GM10248 (cell line): ENCODE measurements around the gene KPNA2.

Experiments used
- CTCF ChIA-PET: fragments of 300-600 bp; sonication (Branson Sonifier 250); formaldehyde crosslinking; extraction: SDS; loops from one replicate; lab custom pipeline; 2021; ENCODE audit warnings: antibody characterized with exemption; lab: Yijun Ruan, JAX
- POLR2A ChIA-PET: fragments of 350-650 bp; sonication (Branson Sonifier 250); formaldehyde crosslinking; extraction: SDS; loops from one replicate; lab custom pipeline; 2020; ENCODE audit warnings: antibody characterized with exemption; lab: Yijun Ruan, JAX
- DNase-seq: peaks from one replicate; pipeline ENCODE4 v3.0.0; 2012; ENCODE audit errors: extremely low spot score
- CTCF ChIP-seq: IDR thresholded peaks from 2 replicates; pipeline ENCODE4 v1.5.1; 2012; ENCODE audit warnings: mild to moderate bottlenecking, low read depth; ENCODE audit errors: extremely low read depth, missing control alignments, control extremely low read depth

KPNA2 gene

GRCh38 chr17:68087851-68088250 lies 52.3 kb downstream of the KPNA2 start:
- POLR2A ChIA-PET, result no interaction called here
- TF ChIP-seq CTCF, result no peak
- DNase-seq, result no peak
- CTCF ChIA-PET, result interaction anchor here (1.5 kb wide), 1 partner anchor 112 kb away, joined by 3 read pairs; no protein-coding TSS in a partner anchor

GRCh38 chr17:68089881-68090280 lies 54.3 kb downstream of the KPNA2 start:
- ChIA-PET CTCF (no interaction called here), POLR2A (no interaction called here)
- peak; percentile 31 for DNase-seq
- no peak for TF ChIP-seq CTCF

- no peak for TF ChIP-seq CTCF
- no peak for DNase-seq
- ChIA-PET POLR2A (no interaction called here), CTCF (no interaction called here)
Observed at GRCh38 chr17:68094481-68095078, 59.0 kb downstream of the KPNA2 start.

- no peak for TF ChIP-seq CTCF
- ChIA-PET CTCF (no interaction called here), POLR2A (no interaction called here)
- no peak for DNase-seq
Observed at GRCh38 chr17:68095205-68095811, 59.8 kb downstream of the KPNA2 start.

- no peak for TF ChIP-seq CTCF
- ChIA-PET POLR2A (no interaction called here), CTCF (no interaction called here)
- no peak for DNase-seq
Observed at GRCh38 chr17:68096111-68096510, 60.6 kb downstream of the KPNA2 start.
